ENCODE data around the gene TYW1B.
"Not testable (repeated sequence)": the region's sequence is repeated elsewhere in the genome, so short reads cannot be mapped to it uniquely, and the experiment has no call there.

Gene TYW1B

GRCh38 chr7:72760602-72761001 is 67.4 kb downstream of the TYW1B start:
- no peak for DNase-seq (ENCODE audit: low read depth in 2 of 3, low spot score in 2 of 3)

GRCh38 chr7:72754312-72754711 is 73.7 kb downstream of the TYW1B start:
- DNase-seq (ENCODE audit: low read depth in 2 of 3, low spot score in 2 of 3), result no peak

- DNase-seq (ENCODE audit: low read depth in 2 of 3, low spot score in 2 of 3), result no peak
Observed at GRCh38 chr7:72753781-72754180, 74.2 kb downstream of the TYW1B start.

GRCh38 chr7:72753229-72753628 is 74.8 kb downstream of the TYW1B start:
- not testable (repeated sequence) for DNase-seq (ENCODE audit: low read depth in 2 of 3, low spot score in 2 of 3)

GRCh38 chr7:72751978-72752377 is 76.0 kb downstream of the TYW1B start:
- no peak for DNase-seq (ENCODE audit: low read depth in 2 of 3, low spot score in 2 of 3)

GRCh38 chr7:72751378-72751777 is 76.6 kb downstream of the TYW1B start:
- DNase-seq (ENCODE audit: low read depth in 2 of 3, low spot score in 2 of 3), result no peak

GRCh38 chr7:72748649-72749048 is 79.4 kb downstream of the TYW1B start:
- not testable (repeated sequence) for DNase-seq (ENCODE audit: low read depth in 2 of 3, low spot score in 2 of 3)

GRCh38 chr7:72744244-72744926 is 83.6 kb downstream of the TYW1B start:
- DNase-seq (ENCODE audit: low read depth in 2 of 3, low spot score in 2 of 3), result not testable (repeated sequence)

GRCh38 chr7:72743801-72744200 is 84.2 kb downstream of the TYW1B start:
- DNase-seq (ENCODE audit: low read depth in 2 of 3, low spot score in 2 of 3), result not testable (repeated sequence)

GRCh38 chr7:72739716-72740115 is 88.3 kb downstream of the TYW1B start:
- not testable (repeated sequence) for DNase-seq (ENCODE audit: low read depth in 2 of 3, low spot score in 2 of 3)

GRCh38 chr7:72735855-72736254 is 92.1 kb downstream of the TYW1B start:
- not testable (repeated sequence) for DNase-seq (ENCODE audit: low read depth in 2 of 3, low spot score in 2 of 3)

- not testable (repeated sequence) for DNase-seq (ENCODE audit: low read depth in 2 of 3, low spot score in 2 of 3)
Observed at GRCh38 chr7:72730815-72731214, 97.2 kb downstream of the TYW1B start.

- not testable (repeated sequence) for DNase-seq (ENCODE audit: low read depth in 2 of 3, low spot score in 2 of 3)
Observed at GRCh38 chr7:72730384-72730783, 97.6 kb downstream of the TYW1B start.

GRCh38 chr7:72729130-72729529 is 98.9 kb downstream of the TYW1B start:
- not testable (repeated sequence) for DNase-seq (ENCODE audit: low read depth in 2 of 3, low spot score in 2 of 3)

- not testable (repeated sequence) for DNase-seq (ENCODE audit: low read depth in 2 of 3, low spot score in 2 of 3)
Observed at GRCh38 chr7:72722694-72723093, 105.3 kb downstream of the TYW1B start.

- DNase-seq (ENCODE audit: low read depth in 2 of 3, low spot score in 2 of 3), result not testable (repeated sequence)
Observed at GRCh38 chr7:72720890-72721289, 107.1 kb downstream of the TYW1B start.

- not testable (repeated sequence) for DNase-seq (ENCODE audit: low read depth in 2 of 3, low spot score in 2 of 3)
Observed at GRCh38 chr7:72717252-72717774, 110.7 kb downstream of the TYW1B start.

- DNase-seq (ENCODE audit: low read depth in 2 of 3, low spot score in 2 of 3), result not testable (repeated sequence)
Observed at GRCh38 chr7:72711927-72712326, 116.1 kb downstream of the TYW1B start.

- DNase-seq (ENCODE audit: low read depth in 2 of 3, low spot score in 2 of 3), result no peak
Observed at GRCh38 chr7:72710983-72711382, 117.0 kb downstream of the TYW1B start.

- no peak for DNase-seq (ENCODE audit: low read depth in 2 of 3, low spot score in 2 of 3)
Observed at GRCh38 chr7:72709909-72710308, 118.1 kb downstream of the TYW1B start.

GRCh38 chr7:72708371-72709050 is 119.5 kb downstream of the TYW1B start:
- not testable (repeated sequence) for DNase-seq (ENCODE audit: low read depth in 2 of 3, low spot score in 2 of 3)

- no peak for DNase-seq (ENCODE audit: low read depth in 2 of 3, low spot score in 2 of 3)
Observed at GRCh38 chr7:72706521-72706920, 121.5 kb downstream of the TYW1B start.

All from activated CD8-positive, alpha-beta memory T cell treated with anti-CD3 and anti-CD28 coated beads for 48 hours (primary cell).